RKO (cell line): ENCODE results near the gene FAM114A1.

Source experiments
- DNase-seq: peaks from one replicate; pipeline ENCODE4 v3.0.0-alpha.2; 2016; ENCODE audit warnings: low spot score

Gene FAM114A1

DNA sequence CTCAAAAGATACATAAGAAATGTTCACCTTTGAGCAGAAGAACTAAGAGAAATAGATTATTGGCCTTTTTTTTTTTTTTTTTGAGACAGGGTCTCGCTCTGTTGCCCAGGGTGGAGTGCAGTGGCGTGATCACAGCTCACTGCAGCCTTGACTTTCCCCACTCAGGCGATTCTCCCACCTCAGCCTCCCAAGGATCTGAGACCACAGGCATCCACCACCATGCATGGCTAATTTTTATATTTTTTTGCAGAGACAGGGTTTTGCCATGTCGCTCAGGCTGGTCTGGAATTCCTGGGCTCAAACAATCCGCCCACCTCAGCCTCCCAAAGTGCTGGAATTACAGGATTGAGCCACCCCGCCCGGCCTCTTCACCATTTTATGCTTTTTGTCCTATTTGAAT lies 8.1 kb upstream of the FAM114A1 start:
- no peak for DNase-seq

DNA sequence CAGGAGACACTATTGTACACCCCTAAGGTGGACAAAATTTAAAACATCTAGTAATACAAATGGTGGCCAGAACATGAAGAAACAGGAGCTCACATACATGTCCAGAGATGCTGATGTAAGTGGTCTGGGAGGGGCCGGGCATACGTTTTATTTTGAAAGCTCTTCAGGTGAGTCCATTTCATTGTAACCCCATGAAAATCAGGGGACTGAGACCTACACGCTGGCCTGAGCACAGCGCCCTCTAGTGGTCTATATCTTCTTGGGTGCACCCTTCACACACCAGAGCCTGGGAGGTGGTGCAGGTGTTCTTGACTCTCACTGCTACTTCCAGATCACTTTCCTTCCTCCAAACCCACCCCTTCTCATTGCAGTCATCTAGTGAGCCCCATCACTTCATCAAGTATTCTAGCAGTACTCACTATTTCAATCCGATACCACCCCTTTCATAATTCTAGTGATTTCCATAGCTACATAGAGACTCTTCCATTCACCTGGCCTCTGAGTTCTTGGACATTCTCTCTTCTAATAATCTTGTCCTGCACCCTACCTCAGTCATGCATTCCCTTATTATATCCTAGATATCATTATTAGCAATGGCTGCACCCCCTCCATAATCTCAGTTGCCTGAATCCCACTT lies 6.7 kb upstream of the FAM114A1 start:
- DNase-seq = peak; percentile 63

DNA sequence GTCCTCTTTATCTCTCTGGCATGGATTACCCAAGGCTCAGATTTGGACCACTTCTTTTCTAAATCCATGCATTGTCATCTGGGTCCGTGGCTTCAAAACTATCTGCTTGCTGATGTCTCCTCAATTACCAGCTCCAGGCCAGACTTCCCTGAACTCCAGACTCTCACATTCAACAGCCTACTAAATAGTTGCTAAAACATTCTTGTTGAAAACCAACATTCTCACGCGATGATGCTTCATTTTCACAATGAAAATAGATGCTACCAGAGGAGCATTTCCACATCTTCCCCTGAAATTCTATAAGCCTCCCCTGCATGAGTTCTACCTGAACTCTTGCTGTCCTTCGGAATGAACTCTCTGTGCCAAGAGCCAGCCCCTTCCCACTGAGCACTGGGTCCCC lies 5.8 kb upstream of the FAM114A1 start:
- no peak for DNase-seq

DNA sequence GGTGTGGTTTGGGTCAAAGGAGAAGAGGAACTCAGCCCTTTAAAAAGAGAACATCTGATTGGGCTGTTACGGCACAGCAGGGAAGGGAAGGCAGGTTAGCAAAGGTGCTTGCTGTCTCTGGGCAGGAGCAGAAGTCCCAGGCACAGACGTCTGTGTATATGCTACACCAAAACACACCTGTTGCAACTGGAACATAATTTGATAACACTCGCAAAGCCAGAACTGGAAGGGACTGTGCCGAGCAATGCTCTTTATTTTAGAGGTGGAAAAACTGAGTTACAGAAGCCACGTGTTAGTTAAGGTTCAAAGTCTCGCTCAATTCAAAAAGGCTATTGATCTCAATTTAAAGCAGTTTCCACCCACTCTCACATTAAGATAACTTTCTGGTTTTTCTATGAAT lies 2.2 kb upstream of the FAM114A1 start:
- DNase-seq = no peak

DNA sequence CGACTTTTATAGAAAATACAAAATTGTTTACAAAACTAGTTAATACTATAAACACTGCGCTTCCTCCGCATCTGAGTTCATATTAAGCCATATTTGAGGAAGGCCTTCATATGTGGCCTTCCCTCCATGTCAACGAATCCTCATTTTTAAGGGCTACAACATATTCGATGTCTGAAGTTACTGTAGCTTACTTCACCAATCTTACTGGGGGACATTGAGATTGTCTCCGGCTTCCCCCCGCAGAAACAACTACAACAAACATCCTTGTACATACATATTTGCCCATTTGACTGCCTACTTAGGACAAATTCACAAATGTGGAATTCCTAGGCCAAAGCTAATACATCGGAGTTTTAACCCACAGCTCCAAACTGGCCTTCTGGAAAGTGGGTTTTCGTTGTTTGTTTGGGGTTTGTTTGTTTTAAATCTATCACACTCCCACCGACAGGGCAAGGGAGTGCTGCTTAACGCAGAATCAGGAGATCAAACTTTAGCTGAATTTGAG lies 581 bp upstream of the FAM114A1 start:
- no peak for DNase-seq

DNA sequence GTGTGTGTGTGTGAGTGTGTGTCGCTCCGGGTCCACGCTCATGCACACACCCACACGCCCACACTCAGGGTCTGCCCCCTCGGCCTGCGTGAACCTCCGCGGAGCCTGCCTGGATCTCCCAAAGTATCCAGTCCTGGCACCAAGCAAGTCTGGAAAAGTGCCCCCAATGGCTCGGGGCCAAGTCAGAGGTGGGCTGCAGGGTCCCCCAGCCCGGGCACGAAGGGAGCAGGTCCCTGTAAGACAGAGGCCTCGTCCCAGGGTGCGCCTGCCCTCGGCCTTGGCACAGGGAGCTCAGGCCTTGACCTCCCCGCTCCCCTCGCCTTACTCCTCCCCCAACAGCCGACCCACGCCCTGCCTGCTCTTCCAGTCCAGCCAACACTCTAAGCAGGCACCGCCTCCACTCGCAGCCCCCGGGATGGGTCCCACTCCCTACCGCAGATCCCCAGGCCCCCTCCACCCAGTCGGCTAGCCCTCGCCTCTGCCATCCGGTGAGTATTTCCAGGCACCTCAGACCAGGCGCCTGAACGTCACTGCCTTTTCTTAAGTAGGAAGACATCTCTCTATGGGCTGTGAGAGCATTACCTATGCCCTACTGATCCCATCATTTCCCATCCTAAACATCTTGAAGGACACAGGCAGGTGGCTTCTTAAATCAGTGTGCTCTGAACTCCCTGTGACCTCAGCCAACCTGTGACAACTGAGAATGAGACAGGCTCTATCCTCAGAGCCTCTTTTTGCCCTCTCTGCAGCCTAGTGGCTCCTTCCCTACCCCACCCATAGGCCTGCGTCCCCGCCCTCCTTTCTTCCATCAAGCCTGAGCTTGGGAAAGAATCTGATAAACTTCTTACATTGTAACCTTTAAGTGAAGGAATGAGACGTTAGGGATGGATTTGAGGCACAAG lies 704 bp downstream of the FAM114A1 start:
- DNase-seq = peak; percentile 22

DNA sequence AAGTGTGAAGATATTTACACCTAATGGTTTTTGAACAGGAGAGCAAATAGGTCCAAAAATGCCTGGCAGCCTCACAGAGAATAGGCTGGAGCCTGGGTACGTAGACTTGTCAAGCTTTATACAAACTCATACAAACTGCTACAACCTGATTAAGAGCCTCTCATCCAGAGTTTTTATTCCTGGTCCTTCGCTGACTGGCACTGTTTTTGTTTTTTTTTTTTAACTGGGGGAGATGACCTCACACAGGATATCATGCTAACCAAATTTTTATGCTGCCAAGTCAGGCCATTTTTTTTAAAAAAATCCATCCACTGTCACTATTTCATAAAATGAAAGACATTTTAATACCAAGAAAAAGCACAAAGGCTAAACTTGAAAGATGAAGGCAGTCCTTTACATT lies 1.9 kb downstream of the FAM114A1 start:
- DNase-seq = no peak

DNA sequence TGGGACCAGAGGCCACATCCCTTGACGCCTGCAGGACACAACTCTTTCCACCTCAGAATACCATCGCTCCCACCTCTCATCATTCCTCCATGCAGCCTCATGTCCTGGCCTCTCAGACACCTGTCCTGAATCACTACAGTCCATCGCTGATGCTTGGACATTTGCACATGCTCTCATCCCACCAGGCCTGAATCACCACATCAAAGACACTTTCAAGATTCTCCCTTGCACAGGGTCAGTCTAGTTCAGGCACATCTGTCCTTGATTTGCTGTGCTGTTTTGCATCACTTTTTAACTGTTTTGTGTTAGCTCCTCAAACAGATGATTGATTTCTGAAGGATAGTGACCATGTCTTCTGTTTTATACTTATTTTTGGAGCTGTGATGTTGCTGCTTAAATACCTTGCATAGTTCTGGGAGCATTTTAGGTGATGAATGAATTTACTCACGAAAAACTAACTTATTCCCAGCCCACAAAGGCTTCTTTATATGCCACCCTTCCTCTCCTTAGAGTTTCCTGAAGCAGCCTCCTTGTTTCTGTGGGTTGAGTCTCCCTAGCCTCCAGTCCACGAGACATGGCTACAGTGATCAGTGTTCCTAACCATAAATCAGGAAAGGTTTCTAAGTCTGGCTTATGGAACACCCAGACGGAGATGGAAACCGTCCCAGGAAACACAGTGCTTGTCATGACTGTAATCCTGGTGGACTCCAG lies 2.6 kb downstream of the FAM114A1 start:
- no peak for DNase-seq

DNA sequence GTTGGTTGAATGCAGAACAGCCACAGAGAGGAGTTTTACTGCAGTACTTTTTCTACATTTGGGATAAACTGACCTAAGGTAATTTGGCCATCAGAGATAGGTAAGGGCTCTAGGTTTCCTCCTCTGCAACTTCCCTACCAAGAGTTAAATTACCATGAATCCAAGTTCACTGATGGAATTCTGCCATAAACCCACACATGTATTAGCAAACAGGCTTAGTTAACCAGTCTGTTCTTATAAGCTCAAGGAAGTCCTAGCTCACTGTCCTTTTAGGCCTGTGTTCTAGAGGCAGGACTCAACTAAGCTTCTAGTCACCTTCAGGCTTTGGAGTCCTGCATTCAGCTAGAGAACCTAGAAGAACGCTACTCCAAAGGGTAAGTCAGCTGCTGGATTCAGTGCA lies 4.0 kb downstream of the FAM114A1 start:
- no peak for DNase-seq

DNA sequence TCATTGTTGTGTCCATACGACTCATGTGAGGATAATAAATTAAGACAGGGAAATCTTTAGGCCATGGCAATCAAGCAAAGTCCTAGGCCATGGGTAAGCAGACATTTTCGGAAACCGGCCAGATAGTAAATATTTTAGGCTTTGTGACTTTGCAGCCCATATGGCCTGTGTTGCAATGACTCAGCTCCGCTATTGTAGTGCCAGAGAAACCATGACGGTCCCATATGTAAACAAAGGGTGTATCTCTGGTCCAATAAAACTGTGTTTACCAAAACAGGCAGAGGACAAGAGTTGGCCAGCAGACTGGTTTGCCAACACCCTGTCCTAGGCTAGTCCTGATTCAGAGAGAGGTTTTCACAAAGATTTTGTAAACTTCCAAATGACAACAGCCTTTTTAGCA lies 5.0 kb downstream of the FAM114A1 start:
- no peak for DNase-seq

DNA sequence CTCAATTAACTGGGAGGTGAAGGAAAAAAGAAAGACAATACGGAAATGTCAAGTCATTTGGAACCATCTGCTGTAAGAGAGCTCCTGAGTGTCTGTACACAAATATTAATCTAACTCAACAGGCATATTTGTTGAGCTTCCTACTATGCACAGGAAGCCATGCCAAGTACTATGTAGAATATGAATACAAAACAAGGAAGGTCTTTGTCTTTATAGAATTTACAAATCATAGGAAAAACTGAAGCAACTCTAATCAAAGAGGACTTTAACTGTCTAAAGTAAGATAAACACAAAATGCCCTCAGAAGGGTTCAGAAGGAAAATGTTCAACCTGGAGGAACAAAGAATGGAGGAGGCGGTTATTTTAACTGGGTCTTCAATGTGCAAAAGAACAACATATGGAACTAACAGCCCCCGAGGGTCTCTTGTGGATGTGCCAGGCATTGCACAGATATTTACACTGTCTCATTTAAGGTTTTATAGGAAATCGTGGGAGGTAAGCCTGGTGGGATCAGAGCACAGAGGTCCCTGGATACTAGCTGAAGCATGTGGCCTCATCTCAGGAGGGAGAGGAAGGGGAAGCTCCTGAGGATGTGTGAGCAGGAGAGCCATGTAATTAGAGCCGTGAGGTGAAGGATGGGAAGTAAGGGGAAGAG lies 5.8 kb downstream of the FAM114A1 start:
- no peak for DNase-seq

DNA sequence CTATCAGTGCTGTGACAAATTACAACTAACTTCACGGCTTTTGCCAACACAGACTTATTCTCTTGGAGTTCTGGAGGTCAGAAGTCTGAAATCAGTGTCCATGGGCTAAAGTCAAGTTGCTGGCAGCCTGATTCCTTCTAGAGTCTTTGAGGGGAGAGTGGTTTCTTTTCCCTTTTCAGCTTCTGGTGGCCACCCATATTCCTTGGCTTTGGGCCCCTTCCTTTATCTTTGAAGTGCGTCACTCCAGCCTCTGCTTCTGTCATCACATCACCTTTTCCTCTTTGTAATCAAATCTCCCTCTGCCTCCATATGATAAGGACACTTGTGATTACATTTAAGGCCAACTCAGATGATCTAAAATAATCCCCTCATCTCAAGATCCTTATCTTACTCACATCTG lies 9.0 kb downstream of the FAM114A1 start:
- DNase-seq = no peak

DNA sequence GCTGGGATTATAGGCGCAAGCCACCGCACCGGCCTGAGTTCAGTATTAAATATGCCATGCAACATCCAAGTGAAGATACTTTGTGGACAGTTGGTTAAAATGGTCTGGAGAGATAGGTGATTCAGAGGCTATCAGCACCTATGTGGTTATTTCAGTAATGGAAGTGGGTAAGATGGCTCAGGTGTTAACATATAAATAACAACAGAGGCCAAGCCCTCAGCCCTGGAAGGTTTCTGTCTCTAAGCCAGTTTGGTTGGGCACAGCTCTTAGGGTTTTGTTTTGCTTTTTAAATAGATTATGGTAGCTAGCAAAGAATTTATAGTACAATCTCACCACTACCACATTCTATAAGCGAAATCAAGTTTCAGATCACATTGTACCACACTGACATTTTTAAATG lies 16.6 kb downstream of the FAM114A1 start:
- no peak for DNase-seq

DNA sequence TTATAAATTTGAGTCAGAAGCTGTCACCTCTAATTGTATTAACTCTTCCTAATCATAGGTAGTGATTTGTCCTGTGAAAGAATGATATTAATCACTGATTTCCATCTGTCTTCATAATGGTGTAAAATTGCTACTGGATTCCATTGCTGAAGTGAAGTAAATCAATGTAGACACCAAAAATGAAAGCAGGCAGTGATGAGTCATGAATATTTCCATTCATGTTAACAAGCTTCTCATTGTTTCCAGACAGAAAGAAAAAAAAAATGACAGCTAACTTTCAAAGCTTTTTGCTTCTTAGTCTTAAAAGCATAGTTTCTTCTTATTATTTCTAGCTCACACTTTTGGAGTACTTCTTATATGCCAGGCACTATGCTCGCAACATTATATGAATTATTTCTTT lies 21.5 kb downstream of the FAM114A1 start:
- DNase-seq = peak; percentile 61

DNA sequence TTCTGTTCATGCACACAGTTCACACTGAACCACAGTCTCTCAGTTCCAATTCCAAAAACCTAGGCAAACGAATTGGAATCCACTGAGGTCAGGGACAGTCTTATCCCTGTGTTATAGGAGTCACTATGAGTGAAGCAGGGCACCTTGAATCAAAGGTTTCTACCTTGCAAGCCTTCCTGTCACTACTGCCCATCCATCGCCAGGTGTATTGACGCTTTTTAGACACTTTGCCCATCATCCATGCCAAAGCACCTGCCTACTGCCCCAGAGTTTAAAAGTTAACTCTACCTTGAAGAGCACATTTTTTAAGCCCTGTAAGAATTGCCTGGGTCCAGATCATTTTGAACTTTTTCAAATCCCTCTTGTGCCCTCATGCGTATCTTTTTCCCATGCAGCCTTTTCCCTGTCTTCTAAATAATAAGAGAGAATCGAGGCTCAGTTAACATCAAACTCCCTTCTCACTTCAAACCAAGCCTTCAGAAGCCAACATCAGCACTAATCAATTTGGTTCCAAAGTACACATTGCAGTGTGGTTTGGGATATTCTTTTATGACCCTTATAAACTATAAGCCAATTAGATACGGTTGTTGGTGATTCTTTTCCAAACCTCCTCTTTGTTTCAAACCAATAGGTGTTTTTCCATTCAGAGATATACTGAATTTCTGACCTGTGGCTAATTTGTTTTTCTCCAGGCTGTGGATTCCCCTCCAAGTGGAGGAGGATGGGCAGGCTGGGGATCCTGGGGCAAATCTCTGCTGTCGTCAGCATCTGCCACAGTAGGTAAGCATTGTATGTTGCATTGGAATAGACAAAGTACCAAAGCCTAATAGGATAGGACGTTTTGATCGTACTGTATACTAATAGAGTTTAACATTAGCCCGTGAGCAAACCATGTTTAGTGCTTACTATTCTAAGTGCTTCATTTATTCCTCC lies 23.7 kb downstream of the FAM114A1 start:
- no peak for DNase-seq

DNA sequence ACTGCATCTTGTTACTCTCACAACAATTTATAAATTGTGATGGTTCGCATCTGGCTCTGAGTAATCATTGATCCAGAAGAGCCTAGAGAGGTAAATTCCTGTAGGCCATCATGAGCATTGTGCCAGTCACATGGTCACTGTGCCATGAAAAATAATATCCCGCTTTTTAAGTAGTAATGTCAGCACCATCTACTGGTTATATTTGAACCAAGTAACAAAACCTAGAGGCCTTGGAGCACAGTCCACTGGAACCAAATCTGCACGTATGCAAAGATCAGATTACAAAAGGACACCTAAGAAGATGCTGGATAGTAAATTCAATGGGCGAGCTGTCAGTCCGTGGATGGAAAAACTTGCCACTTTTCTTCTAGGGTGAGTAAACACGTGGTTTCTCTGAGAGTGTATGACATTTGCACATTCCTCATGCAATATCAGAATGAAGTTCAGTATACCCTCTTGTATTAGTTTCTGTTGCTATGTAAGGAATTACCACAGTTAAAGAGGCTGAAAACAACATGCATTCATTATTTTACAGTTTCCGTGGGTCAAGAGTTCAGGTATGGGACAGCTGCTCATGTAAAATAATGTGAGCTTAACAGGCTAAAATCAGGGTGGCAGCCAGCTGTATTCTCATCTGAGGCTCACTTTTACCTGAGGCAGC lies 26.8 kb downstream of the FAM114A1 start:
- DNase-seq = no peak

DNA sequence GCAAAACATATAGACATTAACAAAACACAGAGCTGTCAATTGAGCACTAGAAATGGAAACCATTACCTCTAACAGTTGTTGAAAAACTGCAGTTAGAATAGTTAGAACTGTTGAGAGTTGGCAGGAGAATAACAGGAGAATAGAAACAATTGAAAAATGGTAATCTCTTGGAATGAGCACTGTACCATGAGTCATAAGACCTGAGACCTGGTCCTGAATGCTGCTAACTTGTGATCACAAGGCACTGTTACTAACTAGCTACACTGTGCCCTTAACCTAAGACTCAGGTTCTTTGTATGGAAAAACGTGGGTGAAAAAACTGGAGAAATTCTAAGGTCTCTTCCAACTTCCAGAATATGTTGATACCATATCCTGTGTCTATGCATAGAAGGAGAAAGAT lies 29.3 kb downstream of the FAM114A1 start:
- no peak for DNase-seq

DNA sequence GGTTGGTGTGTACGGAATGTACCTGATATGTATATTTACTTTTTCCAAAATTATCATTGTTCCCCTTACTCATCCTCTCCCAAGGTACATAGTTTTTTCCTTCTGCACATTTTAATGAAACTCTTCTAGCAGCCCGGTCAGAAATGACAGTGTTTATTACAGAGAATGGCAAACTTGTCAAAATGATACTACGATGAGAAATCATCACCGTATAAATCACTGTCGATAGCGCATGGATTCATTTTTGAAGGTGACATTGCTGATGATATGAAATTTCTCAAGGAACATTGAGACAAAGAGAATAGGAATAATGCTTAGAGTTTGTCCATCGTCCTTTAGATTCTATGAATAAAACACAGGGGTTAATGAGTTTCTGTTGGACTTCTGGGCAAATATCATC lies 30.6 kb downstream of the FAM114A1 start:
- DNase-seq = no peak

DNA sequence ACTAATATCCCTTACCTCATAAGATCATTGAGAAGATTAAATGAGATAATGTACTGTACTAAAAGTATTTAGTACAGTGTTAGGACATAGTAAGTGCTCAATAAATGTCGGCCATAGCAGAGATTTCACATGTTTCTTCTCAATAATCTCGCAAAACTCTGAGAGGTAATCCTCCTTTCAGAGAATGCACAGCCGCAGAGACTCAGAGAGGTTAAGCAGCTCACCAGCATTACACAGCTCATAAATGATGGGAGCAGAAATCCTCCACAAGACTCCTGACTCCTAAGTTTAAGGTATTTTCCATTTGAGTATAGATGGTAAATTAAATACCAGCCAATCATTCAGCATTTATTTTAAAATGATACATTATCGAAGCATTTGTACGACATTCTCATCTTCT lies 34.6 kb downstream of the FAM114A1 start:
- no peak for DNase-seq

DNA sequence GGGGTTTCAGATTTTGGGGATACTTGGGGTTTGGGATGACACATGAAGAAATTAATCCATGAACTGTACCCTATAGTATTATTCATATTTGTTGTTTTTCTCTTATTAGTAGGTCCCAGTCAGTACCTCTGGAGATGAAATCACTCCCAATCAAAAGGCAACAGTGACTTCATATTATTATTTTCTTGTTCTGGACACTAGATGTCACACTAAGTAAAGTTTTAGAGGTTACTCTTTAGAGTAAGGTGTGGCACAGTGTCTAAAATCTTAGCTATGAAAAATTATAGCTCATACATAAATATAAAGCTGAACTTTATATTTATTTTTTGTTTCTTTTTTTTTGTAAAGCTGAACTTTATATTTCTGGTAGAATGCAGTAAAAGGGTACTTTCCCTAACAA lies 35.1 kb downstream of the FAM114A1 start:
- DNase-seq = peak; percentile 77
